ENCODE data around the gene IFT20.
"Not testable (repeated sequence)": the region's sequence is repeated elsewhere in the genome, so short reads cannot be mapped to it uniquely, and the experiment has no call there.

Gene IFT20

DNA sequence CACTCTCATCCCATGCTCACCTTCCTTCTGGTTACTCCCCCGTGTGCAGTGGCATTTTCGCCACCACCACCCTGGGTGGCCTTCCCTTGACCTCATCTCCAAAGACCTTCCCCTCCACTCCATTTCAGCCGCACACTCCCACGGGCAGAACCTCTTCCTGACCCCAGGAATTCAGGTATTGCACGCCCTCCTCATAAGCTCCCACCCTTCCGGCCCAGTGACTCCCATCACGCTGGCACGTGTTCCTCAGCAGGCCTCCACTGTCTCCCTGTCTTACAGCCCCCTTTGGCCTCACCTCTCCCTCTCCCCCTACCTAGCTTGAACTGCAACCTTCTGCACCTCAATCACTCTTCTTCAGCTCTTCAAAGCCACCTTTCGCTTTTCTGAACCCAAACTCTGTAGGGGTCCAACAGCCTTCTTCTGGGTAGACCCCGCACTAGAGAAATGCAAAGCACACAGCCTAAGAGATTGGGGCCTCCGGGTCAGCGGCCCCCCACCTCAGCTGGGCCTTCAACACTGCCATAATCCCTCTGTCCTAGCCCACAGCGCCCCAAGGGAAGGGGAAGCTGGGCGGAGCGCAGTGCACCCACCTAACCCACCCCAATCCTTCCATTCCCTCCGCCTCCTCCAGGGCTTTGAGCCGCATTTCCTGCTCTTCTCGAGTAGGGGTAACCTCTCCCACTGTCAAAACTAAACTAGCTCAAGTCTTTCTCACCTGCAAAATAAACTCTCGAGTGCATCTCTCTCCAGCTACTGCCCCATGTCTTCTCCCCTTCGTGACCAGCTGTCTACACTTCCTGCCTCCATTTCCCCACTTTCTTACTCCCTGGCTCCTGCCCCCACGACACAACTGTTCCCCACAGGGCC is 17.9 kb downstream of the IFT20 start:
- no peak for DNase-seq

GRCh38 chr17:28315846-28316705 is 19.2 kb downstream of the IFT20 start:
- DNase-seq = no peak

GRCh38 chr17:28313841-28314240 is 21.4 kb downstream of the IFT20 start:
- DNase-seq = no peak

GRCh38 chr17:28306954-28307401 is 28.3 kb downstream of the IFT20 start:
- DNase-seq = peak; percentile 59

GRCh38 chr17:28298449-28298848 is 36.8 kb downstream of the IFT20 start:
- DNase-seq = no peak

DNA sequence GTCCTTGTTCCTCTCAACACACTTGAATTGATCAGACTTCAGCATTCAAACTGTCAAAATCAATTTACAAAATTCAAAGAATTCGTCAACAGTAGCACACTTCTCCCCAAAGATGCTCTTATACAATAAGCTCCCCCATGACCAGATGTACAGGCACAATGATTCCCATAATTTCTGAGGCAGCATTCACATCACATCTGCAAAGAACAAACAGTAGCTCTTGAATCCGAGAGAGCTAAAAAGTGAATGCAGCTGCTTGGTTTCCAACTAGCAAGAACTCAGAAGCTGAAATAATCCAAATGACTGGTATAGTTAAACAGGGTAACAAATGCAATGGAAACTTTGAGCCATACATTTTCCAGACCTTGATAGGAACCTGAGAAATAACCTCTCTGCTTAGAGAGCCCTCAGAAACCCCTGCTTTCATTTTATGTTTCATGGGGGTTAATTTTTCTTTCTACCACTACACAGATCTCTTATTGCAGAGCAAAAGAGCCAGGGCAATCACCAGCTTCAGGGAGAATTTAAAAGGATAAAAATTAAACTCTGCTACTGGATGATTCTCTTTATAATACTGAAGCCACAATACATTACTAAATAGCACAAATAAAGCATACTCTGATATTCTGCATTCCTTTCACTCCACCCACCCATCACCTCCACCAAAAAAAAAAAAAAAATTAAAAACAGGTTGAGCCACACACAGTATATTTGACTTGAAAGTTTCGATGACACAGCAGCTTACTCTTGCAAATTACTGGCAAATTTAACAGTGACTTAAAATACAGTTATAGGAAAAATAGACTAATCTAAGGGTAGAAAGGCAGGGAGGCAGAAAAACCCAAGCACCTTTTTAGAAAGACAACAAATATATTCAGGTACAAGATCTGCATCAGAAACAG is 39.3 kb downstream of the IFT20 start:
- no peak for DNase-seq

DNA sequence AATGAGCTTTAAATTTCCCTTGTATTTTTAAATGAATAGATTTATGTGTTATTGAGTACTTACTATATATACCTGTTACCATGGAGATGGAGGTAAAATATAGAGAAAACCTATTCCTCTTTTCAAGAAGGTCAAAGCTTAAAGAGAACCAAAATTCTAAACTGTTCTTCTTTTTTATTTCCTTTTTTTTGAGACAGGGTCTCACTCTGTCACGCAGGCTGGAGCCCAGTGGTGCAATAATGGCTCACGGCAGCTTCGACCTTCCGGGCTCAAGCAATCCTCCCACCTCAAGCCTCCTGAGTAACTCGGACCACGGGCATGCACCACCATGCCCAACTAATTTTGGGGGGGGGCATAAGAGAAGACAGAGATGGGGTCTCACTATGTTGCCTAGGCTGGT is 41.3 kb downstream of the IFT20 start:
- DNase-seq = no peak

DNA sequence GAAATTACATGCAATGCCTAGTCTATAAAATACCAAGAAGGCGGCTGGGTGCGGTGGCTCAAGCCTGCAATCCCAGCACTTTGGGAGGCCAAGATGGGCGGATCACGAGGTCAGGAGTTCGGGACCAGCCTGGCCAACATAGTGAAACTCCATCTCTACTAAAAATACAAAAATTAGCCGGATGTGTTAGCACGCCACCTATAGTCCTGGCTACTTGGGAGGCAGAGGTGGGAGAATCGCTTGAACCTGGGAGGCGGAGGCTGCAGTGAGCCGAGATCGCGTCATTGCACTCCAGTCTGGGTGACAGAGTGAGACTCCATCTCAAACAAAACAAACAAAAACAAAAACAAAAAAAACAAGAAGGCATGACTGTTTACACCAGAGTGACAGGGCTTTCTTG is 42.4 kb downstream of the IFT20 start:
- DNase-seq = not testable (repeated sequence)

DNA sequence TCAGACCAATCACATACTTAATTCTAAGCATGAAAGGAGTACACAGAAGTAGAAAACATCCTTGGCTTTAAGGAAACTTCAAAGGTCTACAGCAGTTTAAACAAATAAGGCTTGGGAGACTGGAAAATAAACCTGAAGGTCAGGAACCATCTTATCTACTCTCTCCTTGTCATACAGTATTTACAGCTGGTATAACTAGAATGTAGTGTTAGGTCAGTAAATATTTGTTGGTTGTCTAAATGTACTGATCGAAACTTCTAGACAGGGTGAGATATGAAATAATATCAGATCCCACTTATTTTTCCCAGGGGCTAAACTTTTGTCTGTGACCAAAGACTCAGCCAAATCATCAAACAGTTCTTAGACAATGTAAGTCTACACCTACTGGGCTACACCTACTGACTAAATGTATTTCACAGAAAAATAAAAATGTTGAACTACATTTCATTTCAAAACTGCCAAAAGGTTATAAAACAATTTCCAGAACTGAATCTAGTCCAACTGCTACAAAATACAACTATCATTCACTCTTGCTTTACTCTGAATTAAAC is 43.4 kb downstream of the IFT20 start:
- no peak for DNase-seq

GRCh38 chr17:28290703-28291102 is 44.6 kb downstream of the IFT20 start:
- no peak for DNase-seq

DNA sequence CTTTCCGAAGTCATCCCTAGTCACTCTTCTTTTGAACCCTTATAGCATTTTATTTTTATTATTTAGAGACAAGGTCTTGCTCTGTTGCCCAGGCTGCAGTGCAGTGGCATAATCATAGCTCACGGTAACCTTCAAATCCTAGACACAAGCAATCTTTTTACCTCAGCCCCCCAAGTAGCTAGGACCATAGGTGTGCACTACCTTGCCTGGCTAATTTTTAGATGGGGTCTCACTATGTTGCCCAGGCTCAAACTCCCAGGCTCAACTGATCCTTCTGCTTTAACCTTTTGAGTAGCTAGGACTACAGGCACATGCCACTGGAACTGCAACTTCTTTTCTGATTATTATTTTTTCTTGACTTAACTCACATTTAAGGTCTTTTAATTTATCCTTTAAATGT is 49.3 kb downstream of the IFT20 start:
- DNase-seq = no peak

GRCh38 chr17:28282596-28282995 is 52.7 kb downstream of the IFT20 start:
- no peak for DNase-seq

GRCh38 chr17:28280826-28281225 is 54.4 kb downstream of the IFT20 start:
- no peak for DNase-seq

DNA sequence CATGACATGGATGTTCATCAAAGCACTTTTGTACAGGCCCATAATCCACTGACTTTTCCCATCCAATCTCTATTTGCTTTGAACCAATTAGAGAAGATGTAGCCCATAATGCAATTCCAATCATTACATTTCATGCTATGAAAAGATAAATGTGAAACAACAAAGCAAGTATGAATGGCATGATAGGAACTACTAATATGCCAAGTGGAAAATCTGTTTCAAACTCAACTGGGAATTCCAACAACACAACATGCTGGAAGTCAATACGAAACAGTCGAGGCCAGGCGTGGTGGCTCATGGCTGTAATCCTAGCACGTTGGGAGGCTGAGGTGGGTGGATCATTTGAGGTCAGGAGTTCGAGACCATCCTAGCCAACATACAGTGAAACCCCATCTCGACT is 55.9 kb downstream of the IFT20 start:
- no peak for DNase-seq

Data from right kidney (tissue), 1 donor.